ENCODE results near the gene EXPH5. TPM values are rescaled to one million over a fixed set of nuclear protein-coding genes. Genes with fewer than 3 reads are reported as not detected.

The EXPH5 gene
- total and polyA plus RNA-seq, 2 of the 8 experiments (the other 6 are each of a cell fraction or from before 2014, with no cell fraction given): 1.1 to 11.5 TPM

DNA sequence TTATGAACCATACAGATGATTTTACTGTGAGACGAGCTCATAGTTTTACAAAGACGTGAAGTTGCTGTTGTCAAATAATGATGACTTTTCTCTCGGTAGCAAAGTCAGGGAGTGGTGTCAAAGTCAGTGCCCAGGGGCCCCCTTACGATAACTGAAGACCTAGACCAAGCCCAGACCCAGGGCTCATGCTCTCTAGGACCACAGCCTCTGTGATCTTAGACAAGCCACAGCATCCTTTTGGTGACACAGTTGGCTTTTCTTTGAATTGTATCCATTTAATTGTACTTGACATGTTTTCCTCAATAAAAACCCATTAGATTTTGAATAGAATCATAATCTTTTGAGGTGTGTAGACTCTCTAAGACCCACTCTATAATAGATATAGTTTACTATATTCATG, 77.4 kb downstream of the EXPH5 start (continued):
- TF ChIP-seq, protein P1, sequence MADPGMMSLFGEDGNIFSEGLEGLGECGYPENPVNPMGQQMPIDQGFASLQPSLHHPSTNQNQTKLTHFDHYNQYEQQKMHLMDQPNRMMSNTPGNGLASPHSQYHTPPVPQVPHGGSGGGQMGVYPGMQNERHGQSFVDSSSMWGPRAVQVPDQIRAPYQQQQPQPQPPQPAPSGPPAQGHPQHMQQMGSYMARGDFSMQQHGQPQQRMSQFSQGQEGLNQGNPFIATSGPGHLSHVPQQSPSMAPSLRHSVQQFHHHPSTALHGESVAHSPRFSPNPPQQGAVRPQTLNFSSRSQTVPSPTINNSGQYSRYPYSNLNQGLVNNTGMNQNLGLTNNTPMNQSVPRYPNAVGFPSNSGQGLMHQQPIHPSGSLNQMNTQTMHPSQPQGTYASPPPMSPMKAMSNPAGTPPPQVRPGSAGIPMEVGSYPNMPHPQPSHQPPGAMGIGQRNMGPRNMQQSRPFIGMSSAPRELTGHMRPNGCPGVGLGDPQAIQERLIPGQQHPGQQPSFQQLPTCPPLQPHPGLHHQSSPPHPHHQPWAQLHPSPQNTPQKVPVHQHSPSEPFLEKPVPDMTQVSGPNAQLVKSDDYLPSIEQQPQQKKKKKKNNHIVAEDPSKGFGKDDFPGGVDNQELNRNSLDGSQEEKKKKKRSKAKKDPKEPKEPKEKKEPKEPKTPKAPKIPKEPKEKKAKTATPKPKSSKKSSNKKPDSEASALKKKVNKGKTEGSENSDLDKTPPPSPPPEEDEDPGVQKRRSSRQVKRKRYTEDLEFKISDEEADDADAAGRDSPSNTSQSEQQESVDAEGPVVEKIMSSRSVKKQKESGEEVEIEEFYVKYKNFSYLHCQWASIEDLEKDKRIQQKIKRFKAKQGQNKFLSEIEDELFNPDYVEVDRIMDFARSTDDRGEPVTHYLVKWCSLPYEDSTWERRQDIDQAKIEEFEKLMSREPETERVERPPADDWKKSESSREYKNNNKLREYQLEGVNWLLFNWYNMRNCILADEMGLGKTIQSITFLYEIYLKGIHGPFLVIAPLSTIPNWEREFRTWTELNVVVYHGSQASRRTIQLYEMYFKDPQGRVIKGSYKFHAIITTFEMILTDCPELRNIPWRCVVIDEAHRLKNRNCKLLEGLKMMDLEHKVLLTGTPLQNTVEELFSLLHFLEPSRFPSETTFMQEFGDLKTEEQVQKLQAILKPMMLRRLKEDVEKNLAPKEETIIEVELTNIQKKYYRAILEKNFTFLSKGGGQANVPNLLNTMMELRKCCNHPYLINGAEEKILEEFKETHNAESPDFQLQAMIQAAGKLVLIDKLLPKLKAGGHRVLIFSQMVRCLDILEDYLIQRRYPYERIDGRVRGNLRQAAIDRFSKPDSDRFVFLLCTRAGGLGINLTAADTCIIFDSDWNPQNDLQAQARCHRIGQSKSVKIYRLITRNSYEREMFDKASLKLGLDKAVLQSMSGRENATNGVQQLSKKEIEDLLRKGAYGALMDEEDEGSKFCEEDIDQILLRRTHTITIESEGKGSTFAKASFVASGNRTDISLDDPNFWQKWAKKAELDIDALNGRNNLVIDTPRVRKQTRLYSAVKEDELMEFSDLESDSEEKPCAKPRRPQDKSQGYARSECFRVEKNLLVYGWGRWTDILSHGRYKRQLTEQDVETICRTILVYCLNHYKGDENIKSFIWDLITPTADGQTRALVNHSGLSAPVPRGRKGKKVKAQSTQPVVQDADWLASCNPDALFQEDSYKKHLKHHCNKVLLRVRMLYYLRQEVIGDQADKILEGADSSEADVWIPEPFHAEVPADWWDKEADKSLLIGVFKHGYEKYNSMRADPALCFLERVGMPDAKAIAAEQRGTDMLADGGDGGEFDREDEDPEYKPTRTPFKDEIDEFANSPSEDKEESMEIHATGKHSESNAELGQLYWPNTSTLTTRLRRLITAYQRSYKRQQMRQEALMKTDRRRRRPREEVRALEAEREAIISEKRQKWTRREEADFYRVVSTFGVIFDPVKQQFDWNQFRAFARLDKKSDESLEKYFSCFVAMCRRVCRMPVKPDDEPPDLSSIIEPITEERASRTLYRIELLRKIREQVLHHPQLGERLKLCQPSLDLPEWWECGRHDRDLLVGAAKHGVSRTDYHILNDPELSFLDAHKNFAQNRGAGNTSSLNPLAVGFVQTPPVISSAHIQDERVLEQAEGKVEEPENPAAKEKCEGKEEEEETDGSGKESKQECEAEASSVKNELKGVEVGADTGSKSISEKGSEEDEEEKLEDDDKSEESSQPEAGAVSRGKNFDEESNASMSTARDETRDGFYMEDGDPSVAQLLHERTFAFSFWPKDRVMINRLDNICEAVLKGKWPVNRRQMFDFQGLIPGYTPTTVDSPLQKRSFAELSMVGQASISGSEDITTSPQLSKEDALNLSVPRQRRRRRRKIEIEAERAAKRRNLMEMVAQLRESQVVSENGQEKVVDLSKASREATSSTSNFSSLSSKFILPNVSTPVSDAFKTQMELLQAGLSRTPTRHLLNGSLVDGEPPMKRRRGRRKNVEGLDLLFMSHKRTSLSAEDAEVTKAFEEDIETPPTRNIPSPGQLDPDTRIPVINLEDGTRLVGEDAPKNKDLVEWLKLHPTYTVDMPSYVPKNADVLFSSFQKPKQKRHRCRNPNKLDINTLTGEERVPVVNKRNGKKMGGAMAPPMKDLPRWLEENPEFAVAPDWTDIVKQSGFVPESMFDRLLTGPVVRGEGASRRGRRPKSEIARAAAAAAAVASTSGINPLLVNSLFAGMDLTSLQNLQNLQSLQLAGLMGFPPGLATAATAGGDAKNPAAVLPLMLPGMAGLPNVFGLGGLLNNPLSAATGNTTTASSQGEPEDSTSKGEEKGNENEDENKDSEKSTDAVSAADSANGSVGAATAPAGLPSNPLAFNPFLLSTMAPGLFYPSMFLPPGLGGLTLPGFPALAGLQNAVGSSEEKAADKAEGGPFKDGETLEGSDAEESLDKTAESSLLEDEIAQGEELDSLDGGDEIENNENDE (IDR thresholded peaks at IDR 0.05; ENCODE audit: insufficient replicate concordance, low read length): no peak
- TF ChIP-seq CEBPB (IDR thresholded peaks at IDR 0.05; ENCODE audit: low read depth, low read length) (no peak), RFX5 (IDR thresholded peaks at IDR 0.05; ENCODE audit: borderline replicate concordance, low read depth, low read length) (no peak)
